Esophagus squamous epithelium (tissue), 5 donors: ENCODE results near the gene ANKS1B. TPM values are rescaled to one million over a fixed set of nuclear protein-coding genes. Genes with fewer than 3 reads are reported as not detected.

Experiments
- DNase-seq: peaks from one replicate; lab custom pipeline; 2025; lab: John Stamatoyannopoulos, UW
- H3K27ac ChIP-seq, 4 donors: fragments of 200-600 bp; sonication (generic); one replicate each; pipeline ENCODE4 v1.5.1; 2016 to 2019; ENCODE audit warnings: mild to moderate bottlenecking in 1 of 4
- H3K27me3 ChIP-seq, 4 donors: fragments of 200-600 bp; sonication (generic); 1 replicate in 3 of 4; 2 replicates in 1 of 4; pipeline versions ENCODE4 v1.5.1 to v1.6.0; 2017 to 2021; ENCODE audit warnings: antibody characterized with exemption in 1 of 4
- H3K36me3 ChIP-seq, 3 donors: fragments of 200-600 bp; sonication (generic); one replicate each; pipeline ENCODE4 v1.5.1; 2016 to 2019
- H3K4me1 ChIP-seq, 3 donors: fragments of 200-600 bp; sonication (generic); one replicate each; pipeline ENCODE4 v1.5.1; 2017 to 2019
- H3K4me3 ChIP-seq, 4 donors: fragments of 200-600 bp; sonication (generic); 1 replicate in 3 of 4; 2 replicates in 1 of 4; pipeline ENCODE4 v1.5.1; 2016 to 2019; ENCODE audit warnings: mild to moderate bottlenecking in 2 of 4, moderate library complexity in 1 of 4
- H3K9me3 ChIP-seq, 3 donors: fragments of 200-600 bp; sonication (generic); one replicate each; pipeline ENCODE4 v1.5.1; 2016 to 2019
- CTCF ChIP-seq, 6 experiments: fragments of 450-650 bp in 4 of 6; fragments of 200-600 bp in 2 of 6; sonication (generic) in 2 of 6; IDR thresholded peaks; one replicate each; pipeline ENCODE4 v1.5.1; 2016 to 2019; ENCODE audit warnings: antibody characterized with exemption in 6 of 6, mild to moderate bottlenecking in 4 of 6, moderate library complexity in 4 of 6
- POLR2A ChIP-seq, 4 donors: fragments of 450-650 bp; IDR thresholded peaks; one replicate each; pipeline ENCODE4 v1.6.1; 2017; ENCODE audit warnings: antibody characterized with exemption in 4 of 4, mild to moderate bottlenecking in 4 of 4, moderate library complexity in 3 of 4
- WGBS, 2 donors: methylation state at CpG; one replicate each; pipeline ENCODE4 v1.1.5; 2018; 5-methylcytosine and 5-hydroxymethylcytosine counted together
- intact Hi-C: fragments of 100-400 bp; cut with DNase I; formaldehyde crosslinking; loops from one replicate; pipeline ENCODE4 v1.15.0; 2022
- total RNA-seq, 4 donors: library from RNA; depleted of rRNA; stranded (reverse); fragments of >200 nt; gene quantifications; one replicate each; pipeline ENCODE4 v1.1.0, GENCODE V29; 2016
- donor health status: DM: yes; HTN: yes; CAD: no.

The ANKS1B gene
- total RNA-seq, 4 donors from 2014 or later, result 1.6 to 15.8 (median 8.1) TPM

- WGBS, 2 donors, result 49 to 63% methylated on average over 5 of the region's 5 CpGs
- Histone ChIP-seq H3K4me3 (no peak overlapping the region), H3K9me3 (no peaks in the 10 kb centered on the region), H3K4me1 (no peaks in the 10 kb centered on the region), H3K27ac (no peak overlapping the region), H3K27me3 (no peaks in the 10 kb centered on the region), H3K36me3 (peaks cover 0 to 85% (median 15%) of the 10 kb centered on the region in 3 donors)
- no peak for DNase-seq
- intact Hi-C loops, result no loop called here
- TF ChIP-seq POLR2A (IDR thresholded peaks at IDR 0.05) (no peak), CTCF (IDR thresholded peaks at IDR 0.05) (peak in 1 of 6 experiments; percentile 9)
These were observed 1259.1 kb downstream of the ANKS1B start for GRCh38 chr12:98725476-98726247.

GRCh38 chr12:98724384-98725155 lies 1260.2 kb downstream of the ANKS1B start:
- H3K27me3 ChIP-seq, result no peaks in the 10 kb centered on the region
- intact Hi-C loops, result no loop called here
- no peaks in the 10 kb centered on the region for H3K4me1 ChIP-seq
- TF ChIP-seq POLR2A (IDR thresholded peaks at IDR 0.05) (no peak), CTCF (IDR thresholded peaks at IDR 0.05) (no peak)
- DNase-seq, result no peak
- no peak overlapping the region for H3K4me3 ChIP-seq
- WGBS, 2 donors, result 67% methylated on average over 5 of the region's 5 CpGs
- H3K9me3 ChIP-seq, result no peaks in the 10 kb centered on the region
- no peak overlapping the region for H3K27ac ChIP-seq
- peaks cover 0 to 83% (median 15%) of the 10 kb centered on the region in 3 donors for H3K36me3 ChIP-seq

- Histone ChIP-seq H3K27me3 (no peaks in the 10 kb centered on the region), H3K36me3 (peaks cover 0 to 83% (median 5%) of the 10 kb centered on the region in 3 donors), H3K4me3 (no peak overlapping the region), H3K4me1 (no peaks in the 10 kb centered on the region), H3K9me3 (no peaks in the 10 kb centered on the region), H3K27ac (no peak overlapping the region)
- intact Hi-C loops, result no loop called here
- no peak for DNase-seq
- no peak for TF ChIP-seq POLR2A (IDR thresholded peaks at IDR 0.05)
- TF ChIP-seq CTCF (IDR thresholded peaks at IDR 0.05), result no peak
- 73 to 93% methylated on average over 2 of the region's 2 CpGs for WGBS, 2 donors
These were observed 1263.5 kb downstream of the ANKS1B start for GRCh38 chr12:98721204-98721702.

- DNase-seq, result no peak
- Histone ChIP-seq H3K9me3 (no peaks in the 10 kb centered on the region), H3K27me3 (no peaks in the 10 kb centered on the region), H3K4me3 (no peak overlapping the region), H3K27ac (no peak overlapping the region), H3K36me3 (peaks cover 0 to 79% (median 0%) of the 10 kb centered on the region in 3 donors), H3K4me1 (no peaks in the 10 kb centered on the region)
- WGBS, 2 donors, result 90 to 95% methylated on average over 6 of the region's 6 CpGs
- intact Hi-C loops, result no loop called here
- TF ChIP-seq POLR2A (IDR thresholded peaks at IDR 0.05) (no peak), CTCF (IDR thresholded peaks at IDR 0.05) (no peak)
These were observed 1264.9 kb downstream of the ANKS1B start for GRCh38 chr12:98719515-98720504.
